ENCODE measurements around the gene MOB3B. TPM values are rescaled to one million over a fixed set of nuclear protein-coding genes. Genes with fewer than 3 reads are reported as not detected.
A peak's percentile ranks its signal among the peaks of the same experiment; 100 is the strongest.

The MOB3B gene
- total RNA-seq, 2 donors from 2014 or later: 0.85 to 2.9 TPM

- Histone ChIP-seq H3K4me3 (no peak overlapping the region), H3K27me3 (no peaks in the 10 kb centered on the region), H3K27ac (no peak overlapping the region), H3K4me1 (peaks cover 0 to 36% of the 10 kb centered on the region in 2 donors), H3K9me3 (no peaks in the 10 kb centered on the region), H3K36me3 (no peaks in the 10 kb centered on the region)
- no peak for TF ChIP-seq CTCF (IDR thresholded peaks at IDR 0.05)
- DNase-seq (ENCODE audit: low spot score): no peak
These were observed 93.4 kb downstream of the MOB3B start for GRCh38 chr9:27436234-27436633.

DNA sequence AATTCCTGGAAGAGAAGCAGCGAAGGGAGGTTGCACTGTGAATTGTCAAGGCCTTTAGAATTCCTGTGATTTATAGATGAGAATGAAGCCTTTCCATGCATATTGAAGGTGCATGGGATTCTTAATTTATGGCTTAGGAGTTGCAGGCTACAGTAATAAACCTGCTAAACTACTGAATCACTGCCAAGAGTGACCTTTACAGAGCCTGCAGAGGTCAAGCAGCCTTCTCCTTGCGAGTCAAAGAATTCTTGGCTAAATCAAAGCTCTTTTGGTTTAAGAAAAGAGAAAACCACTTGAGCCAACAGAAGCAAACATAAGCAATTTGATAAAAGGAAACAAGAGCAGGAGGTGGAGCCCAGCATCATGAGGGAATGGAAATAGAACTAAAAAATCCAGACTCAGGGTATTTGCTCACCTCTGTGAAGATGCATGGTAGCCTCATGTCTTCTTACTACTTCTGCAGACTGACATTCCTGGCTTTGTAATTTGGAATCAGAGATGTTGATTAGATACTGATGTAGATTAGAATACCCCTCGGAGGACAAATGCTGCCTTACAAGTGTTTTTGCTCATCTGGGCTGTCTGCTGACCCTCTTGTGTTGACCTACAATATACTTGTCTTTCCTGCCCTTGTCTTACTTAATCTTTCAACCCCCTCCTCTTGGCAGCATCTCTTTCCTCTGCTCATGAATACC lies 95.8 kb downstream of the MOB3B start:
- peaks cover 0 to 41% of the 10 kb centered on the region in 2 donors for H3K4me1 ChIP-seq
- no peak for DNase-seq (ENCODE audit: low spot score)

DNA sequence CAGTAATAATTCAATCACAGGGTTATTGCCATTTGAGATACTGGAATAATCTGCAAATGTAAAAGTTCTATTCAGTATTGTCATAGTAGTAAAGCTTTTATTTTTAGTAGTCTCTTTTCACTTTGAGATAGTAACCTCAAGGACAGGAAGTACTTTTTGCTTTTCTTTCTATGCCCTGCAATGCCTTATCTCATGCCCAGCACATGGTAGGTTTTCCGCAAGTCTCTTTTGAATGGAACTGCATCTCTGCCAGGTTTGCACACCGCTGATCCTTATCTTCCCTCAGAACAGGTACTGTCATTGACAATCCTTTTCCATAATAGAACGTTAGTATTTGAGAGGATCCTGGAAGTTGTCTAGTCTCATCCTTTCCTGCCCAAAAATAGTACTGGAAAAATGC lies 97.3 kb downstream of the MOB3B start:
- TF ChIP-seq CTCF (IDR thresholded peaks at IDR 0.05): no peak
- Histone ChIP-seq H3K9me3 (no peaks in the 10 kb centered on the region), H3K27me3 (no peaks in the 10 kb centered on the region), H3K4me1 (peaks cover 0 to 31% of the 10 kb centered on the region in 2 donors), H3K27ac (no peak overlapping the region), H3K4me3 (no peak overlapping the region), H3K36me3 (no peaks in the 10 kb centered on the region)
- no peak for DNase-seq (ENCODE audit: low spot score)

More for the DNA sequence above, 95.8 kb downstream of the MOB3B start:
- Histone ChIP-seq H3K27me3 (no peaks in the 10 kb centered on the region), H3K27ac (no peak overlapping the region), H3K4me3 (no peak overlapping the region), H3K9me3 (no peaks in the 10 kb centered on the region), H3K36me3 (no peaks in the 10 kb centered on the region)
- TF ChIP-seq CTCF (IDR thresholded peaks at IDR 0.05): no peak

DNA sequence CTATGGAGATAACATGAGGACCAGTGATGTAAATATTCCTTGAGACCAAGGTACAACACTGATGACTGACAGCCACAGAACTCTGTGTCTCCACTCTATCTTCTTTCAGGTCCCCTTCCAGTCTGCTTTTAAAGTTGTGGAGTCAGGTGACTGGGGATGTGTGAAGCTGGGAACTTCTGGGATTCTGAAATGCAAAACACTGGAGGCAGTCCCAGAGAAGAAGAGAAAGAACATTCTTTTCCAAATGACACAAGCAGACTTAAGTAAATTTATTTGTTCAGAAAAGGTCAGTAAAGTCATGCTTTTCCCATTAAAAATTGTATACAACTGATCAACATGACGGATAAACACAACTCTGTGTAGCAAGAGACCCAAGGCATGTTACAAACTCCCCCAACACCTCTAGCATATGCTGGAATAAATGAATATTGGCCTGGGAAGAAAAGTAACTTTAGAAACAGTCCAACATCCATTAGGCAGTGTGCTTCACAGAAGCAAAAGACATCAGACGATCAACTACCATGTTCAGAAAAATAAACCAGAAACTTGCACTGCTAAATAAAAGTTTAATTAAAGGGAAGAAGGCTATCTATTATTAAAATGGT lies 98.0 kb downstream of the MOB3B start:
- TF ChIP-seq CTCF (IDR thresholded peaks at IDR 0.05): no peak
- no peak overlapping the region for H3K27ac ChIP-seq

DNA sequence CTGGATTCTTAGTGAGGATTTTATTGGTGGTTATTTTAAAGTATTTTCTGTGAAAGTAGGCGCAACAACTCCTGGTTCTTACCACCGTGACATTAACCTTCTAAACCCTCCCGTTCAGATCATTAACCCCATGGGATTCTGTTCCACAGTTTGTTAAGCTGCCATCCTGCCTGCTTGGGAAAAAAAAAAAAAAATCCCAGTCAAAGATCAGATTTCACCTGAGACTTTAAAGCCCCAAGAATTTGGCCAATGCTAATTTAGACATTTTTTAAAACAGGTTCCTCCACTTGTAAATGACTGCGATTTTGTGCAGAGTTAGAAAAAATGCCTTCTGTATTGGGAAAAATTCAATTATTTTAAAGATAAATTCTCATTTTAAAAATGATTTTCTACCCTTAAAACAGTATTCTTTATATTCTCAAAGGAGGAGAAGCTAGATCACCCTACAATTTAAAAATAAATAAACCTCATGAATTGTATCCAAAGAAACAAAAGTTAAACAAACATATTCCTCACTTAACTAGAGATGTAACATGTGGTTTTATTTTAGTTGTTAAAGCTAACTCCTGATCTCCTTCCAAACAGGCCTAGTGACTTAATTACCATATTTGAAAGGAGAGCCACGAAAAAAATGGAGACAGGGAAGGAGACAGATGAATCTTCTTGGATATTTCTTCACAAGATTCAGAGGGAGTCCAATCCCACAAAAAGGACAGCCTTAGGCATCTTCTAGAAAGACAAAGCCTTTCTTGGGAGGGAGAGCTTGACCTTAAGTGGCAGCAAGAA lies 98.7 kb downstream of the MOB3B start:
- no peak for TF ChIP-seq CTCF (IDR thresholded peaks at IDR 0.05)
- H3K36me3 ChIP-seq: no peaks in the 10 kb centered on the region
- peaks cover 0 to 31% of the 10 kb centered on the region in 2 donors for H3K4me1 ChIP-seq
- no peaks in the 10 kb centered on the region for H3K27me3 ChIP-seq
- H3K27ac ChIP-seq: peak overlapping the region in 1 of 2 donors; percentile 10
- no peak for DNase-seq (ENCODE audit: low spot score)
- H3K9me3 ChIP-seq: no peaks in the 10 kb centered on the region
- H3K4me3 ChIP-seq: no peak overlapping the region

More for the DNA sequence above, 98.0 kb downstream of the MOB3B start:
- Histone ChIP-seq H3K27me3 (no peaks in the 10 kb centered on the region), H3K4me3 (no peak overlapping the region), H3K36me3 (no peaks in the 10 kb centered on the region), H3K4me1 (peaks cover 0 to 31% of the 10 kb centered on the region in 2 donors), H3K9me3 (no peaks in the 10 kb centered on the region)
- DNase-seq (ENCODE audit: low spot score): no peak

Measured in right atrium auricular region (tissue), 2 donors.